Activated naive CD8-positive, alpha-beta T cell treated with anti-CD3 and anti-CD28 coated beads, Interleukin-2, amount 50 U/mL, for 16 hours (primary cell): ENCODE data around the gene PLEKHG1.

Experiments used
- DNase-seq: peaks from one replicate; pipeline ENCODE4 v3.0.0-alpha.2; 2020; ENCODE audit warnings: low read depth, low spot score

PLEKHG1 gene

GRCh38 chr6:150589852-150590251 is 9.8 kb upstream of the PLEKHG1 start:
- no peak for DNase-seq

GRCh38 chr6:150590446-150590845 is 9.2 kb upstream of the PLEKHG1 start:
- no peak for DNase-seq

GRCh38 chr6:150592377-150592995 is 7.2 kb upstream of the PLEKHG1 start:
- no peak for DNase-seq

GRCh38 chr6:150593119-150593518 is 6.6 kb upstream of the PLEKHG1 start:
- no peak for DNase-seq

- DNase-seq: no peak
Measured at GRCh38 chr6:150596439-150596838, 3.2 kb upstream of the PLEKHG1 start.

- no peak for DNase-seq
Measured at GRCh38 chr6:150598401-150598800, 1.3 kb upstream of the PLEKHG1 start.

- DNase-seq: no peak
Measured at GRCh38 chr6:150598858-150599198, 857 bp upstream of the PLEKHG1 start.

GRCh38 chr6:150600010-150600300 is 270 bp downstream of the PLEKHG1 start:
- DNase-seq: no peak

GRCh38 chr6:150600301-150601017 is 774 bp downstream of the PLEKHG1 start:
- DNase-seq: peak; percentile 31

- DNase-seq: no peak
Measured at GRCh38 chr6:150601439-150601838, 1.8 kb downstream of the PLEKHG1 start.

GRCh38 chr6:150603176-150603575 is 3.5 kb downstream of the PLEKHG1 start:
- DNase-seq: no peak

GRCh38 chr6:150604467-150604866 is 4.8 kb downstream of the PLEKHG1 start:
- no peak for DNase-seq

GRCh38 chr6:150605333-150605732 is 5.6 kb downstream of the PLEKHG1 start:
- DNase-seq: no peak

- DNase-seq: no peak
Measured at GRCh38 chr6:150606168-150606591, 6.5 kb downstream of the PLEKHG1 start.

- no peak for DNase-seq
Measured at GRCh38 chr6:150606647-150607328, 7.1 kb downstream of the PLEKHG1 start.

GRCh38 chr6:150607329-150607650 is 7.6 kb downstream of the PLEKHG1 start:
- DNase-seq: no peak

- no peak for DNase-seq
Measured at GRCh38 chr6:150610584-150610983, 10.9 kb downstream of the PLEKHG1 start.

- no peak for DNase-seq
Measured at GRCh38 chr6:150613269-150613668, 13.6 kb downstream of the PLEKHG1 start.

- no peak for DNase-seq
Measured at GRCh38 chr6:150615967-150616366, 16.3 kb downstream of the PLEKHG1 start.

- no peak for DNase-seq
Measured at GRCh38 chr6:150616586-150616985, 16.9 kb downstream of the PLEKHG1 start.

- no peak for DNase-seq
Measured at GRCh38 chr6:150617062-150617461, 17.4 kb downstream of the PLEKHG1 start.

- no peak for DNase-seq
Measured at GRCh38 chr6:150617496-150618460, 18.1 kb downstream of the PLEKHG1 start.
